Measurements from ENCODE around the gene SLC30A7. TPM values are rescaled to one million over a fixed set of nuclear protein-coding genes. Genes with fewer than 3 reads are reported as not detected.
"Not testable (repeated sequence)": the region's sequence is repeated elsewhere in the genome, so short reads cannot be mapped to it uniquely, and the experiment has no call there.

The SLC30A7 gene
- polyA plus RNA-seq, 3 donors from 2014 or later = 12.3 to 18.2 (median 14.6) TPM

GRCh38 chr1:100874433-100874832, 21.5 kb upstream of the SLC30A7 start:
- H3K4me3 Mint-ChIP-seq = no peak overlapping the region

GRCh38 chr1:100875228-100875627, 20.7 kb upstream of the SLC30A7 start:
- H3K27me3 Mint-ChIP-seq (ENCODE audit: low read depth in 3 of 3) = no peaks in the 10 kb centered on the region
- no peaks in the 10 kb centered on the region for H3K9me3 Mint-ChIP-seq
- H3K4me1 Mint-ChIP-seq = no peaks in the 10 kb centered on the region
- H3K4me3 Mint-ChIP-seq = no peak overlapping the region
- H3K36me3 Mint-ChIP-seq = peaks cover 0 to 8% (median 0%) of the 10 kb centered on the region in 3 donors
- DNase-seq = no peak
- H3K27ac Mint-ChIP-seq = no peak overlapping the region

More at GRCh38 chr1:100874433-100874832, 21.5 kb upstream of the SLC30A7 start:
- no peak for DNase-seq
- no peaks in the 10 kb centered on the region for H3K27me3 Mint-ChIP-seq (ENCODE audit: low read depth in 3 of 3)
- no peaks in the 10 kb centered on the region for H3K4me1 Mint-ChIP-seq
- peaks cover 0 to 8% (median 0%) of the 10 kb centered on the region in 3 donors for H3K36me3 Mint-ChIP-seq
- H3K27ac Mint-ChIP-seq = no peak overlapping the region
- no peaks in the 10 kb centered on the region for H3K9me3 Mint-ChIP-seq

- no peaks in the 10 kb centered on the region for H3K9me3 Mint-ChIP-seq
Observed at GRCh38 chr1:100876291-100876690, 19.6 kb upstream of the SLC30A7 start.

GRCh38 chr1:100879422-100879821, 16.5 kb upstream of the SLC30A7 start:
- peaks cover 0 to 3% (median 0%) of the 10 kb centered on the region in 3 donors for H3K36me3 Mint-ChIP-seq
- H3K9me3 Mint-ChIP-seq = no peaks in the 10 kb centered on the region
- H3K27ac Mint-ChIP-seq = no peak overlapping the region
- H3K4me1 Mint-ChIP-seq = no peaks in the 10 kb centered on the region
- no peak for DNase-seq
- no peak overlapping the region for H3K4me3 Mint-ChIP-seq
- no peaks in the 10 kb centered on the region for H3K27me3 Mint-ChIP-seq (ENCODE audit: low read depth in 3 of 3)

More at GRCh38 chr1:100876291-100876690, 19.6 kb upstream of the SLC30A7 start:
- Mint-ChIP-seq H3K4me3 (no peak overlapping the region), H3K27me3 (ENCODE audit: low read depth in 3 of 3) (no peaks in the 10 kb centered on the region), H3K27ac (no peak overlapping the region), H3K4me1 (no peaks in the 10 kb centered on the region), H3K36me3 (peaks cover 0 to 8% (median 0%) of the 10 kb centered on the region in 3 donors)
- DNase-seq = no peak

- H3K27ac Mint-ChIP-seq = no peak overlapping the region
- no peaks in the 10 kb centered on the region for H3K27me3 Mint-ChIP-seq (ENCODE audit: low read depth in 3 of 3)
- no peak for DNase-seq
- no peaks in the 10 kb centered on the region for H3K4me1 Mint-ChIP-seq
- no peak overlapping the region for H3K4me3 Mint-ChIP-seq
- no peaks in the 10 kb centered on the region for H3K9me3 Mint-ChIP-seq
- H3K36me3 Mint-ChIP-seq = no peaks in the 10 kb centered on the region
Observed at GRCh38 chr1:100881687-100882086, 14.2 kb upstream of the SLC30A7 start.

- Mint-ChIP-seq H3K36me3 (no peaks in the 10 kb centered on the region), H3K9me3 (no peaks in the 10 kb centered on the region), H3K27me3 (ENCODE audit: low read depth in 3 of 3) (no peaks in the 10 kb centered on the region), H3K4me3 (no peak overlapping the region), H3K27ac (no peak overlapping the region), H3K4me1 (no peaks in the 10 kb centered on the region)
- DNase-seq = no peak
Observed at GRCh38 chr1:100882698-100883097, 13.2 kb upstream of the SLC30A7 start.

GRCh38 chr1:100883963-100884362, 11.9 kb upstream of the SLC30A7 start:
- no peak for DNase-seq
- Mint-ChIP-seq H3K9me3 (peaks cover 0 to 2% (median 0%) of the 10 kb centered on the region in 6 donors), H3K36me3 (peaks cover 5 to 8% (median 6%) of the 10 kb centered on the region in 3 donors), H3K27me3 (ENCODE audit: low read depth in 3 of 3) (no peaks in the 10 kb centered on the region), H3K27ac (no peak overlapping the region), H3K4me1 (no peaks in the 10 kb centered on the region), H3K4me3 (no peak overlapping the region)

GRCh38 chr1:100889007-100889406, 6.9 kb upstream of the SLC30A7 start:
- not testable (repeated sequence) for H3K4me3 Mint-ChIP-seq; H3K27ac Mint-ChIP-seq; H3K4me1 Mint-ChIP-seq; DNase-seq; H3K27me3 Mint-ChIP-seq (ENCODE audit: low read depth in 3 of 3); H3K9me3 Mint-ChIP-seq
- H3K36me3 Mint-ChIP-seq = peaks cover 10 to 14% (median 13%) of the 10 kb centered on the region in 3 donors

GRCh38 chr1:100889869-100890482, 5.9 kb upstream of the SLC30A7 start:
- Mint-ChIP-seq H3K36me3 (peaks cover 10 to 14% (median 13%) of the 10 kb centered on the region in 3 donors), H3K4me1 (peaks cover 11 to 19% of the 10 kb centered on the region in 2 donors)
- not testable (repeated sequence) for H3K9me3 Mint-ChIP-seq; H3K27me3 Mint-ChIP-seq (ENCODE audit: low read depth in 3 of 3); DNase-seq; H3K4me3 Mint-ChIP-seq; H3K27ac Mint-ChIP-seq

- no peak overlapping the region for H3K27ac Mint-ChIP-seq
Observed at GRCh38 chr1:100891380-100891779, 4.5 kb upstream of the SLC30A7 start.

GRCh38 chr1:100892554-100892953, 3.3 kb upstream of the SLC30A7 start:
- no peak overlapping the region for H3K27ac Mint-ChIP-seq
- peaks cover 14 to 20% (median 17%) of the 10 kb centered on the region in 3 donors for H3K27me3 Mint-ChIP-seq (ENCODE audit: low read depth in 3 of 3)
- H3K9me3 Mint-ChIP-seq = peaks cover 0 to 3% (median 2%) of the 10 kb centered on the region in 6 donors
- DNase-seq = no peak
- no peak overlapping the region for H3K4me3 Mint-ChIP-seq
- peaks cover 10 to 14% (median 13%) of the 10 kb centered on the region in 3 donors for H3K36me3 Mint-ChIP-seq
- peaks cover 27 to 38% of the 10 kb centered on the region in 2 donors for H3K4me1 Mint-ChIP-seq

More at GRCh38 chr1:100891380-100891779, 4.5 kb upstream of the SLC30A7 start:
- Mint-ChIP-seq H3K9me3 (peaks cover 0 to 3% (median 2%) of the 10 kb centered on the region in 6 donors), H3K36me3 (peaks cover 10 to 14% (median 13%) of the 10 kb centered on the region in 3 donors), H3K4me1 (peaks cover 15 to 27% of the 10 kb centered on the region in 2 donors), H3K4me3 (no peak overlapping the region), H3K27me3 (ENCODE audit: low read depth in 3 of 3) (peaks cover 8 to 16% (median 15%) of the 10 kb centered on the region in 3 donors)
- no peak for DNase-seq

- Mint-ChIP-seq H3K4me3 (peak overlapping the region; percentile 27 to 66 (median 56)), H3K27me3 (ENCODE audit: low read depth in 3 of 3) (peaks cover 14 to 20% (median 17%) of the 10 kb centered on the region in 3 donors), H3K9me3 (peaks cover 0 to 3% (median 2%) of the 10 kb centered on the region in 6 donors), H3K27ac (peak overlapping the region in 2 of 6 donors; percentile 15 to 26), H3K4me1 (peaks cover 33 to 50% of the 10 kb centered on the region in 2 donors), H3K36me3 (peaks cover 5 to 10% (median 5%) of the 10 kb centered on the region in 3 donors)
- DNase-seq = no peak
Observed at GRCh38 chr1:100893718-100894117, 2.2 kb upstream of the SLC30A7 start.

- Mint-ChIP-seq H3K4me1 (peaks cover 33 to 62% of the 10 kb centered on the region in 2 donors), H3K27ac (peak within 1 kb of the TSS; percentile 99 to 100 (median 100))
Observed at GRCh38 chr1:100894603-100895539, 1.0 kb upstream of the SLC30A7 start, which contains the start of gene EXTL2. EXTL2 (minus strand) TSS chr1:100894842; CDS start chr1:100888757, 6,085 bp downstream.

More at GRCh38 chr1:100894603-100895539, 1.0 kb upstream of the SLC30A7 start, which contains the start of gene EXTL2:
- H3K4me3 Mint-ChIP-seq = peak within 1 kb of the TSS; percentile 97 to 100 (median 99)
- peak; percentile 49 to 54 (median 50) for DNase-seq
- peaks cover 0 to 3% (median under 1%) of the 10 kb centered on the region in 6 donors for H3K9me3 Mint-ChIP-seq
- peaks cover 9 to 17% (median 15%) of the 10 kb centered on the region in 3 donors for H3K36me3 Mint-ChIP-seq
- peaks cover 14 to 20% (median 17%) of the 10 kb centered on the region in 3 donors for H3K27me3 Mint-ChIP-seq (ENCODE audit: low read depth in 3 of 3)

Data from immature natural killer cell (primary cell).